Type B pancreatic cell (in vitro differentiated cells): Measurements from ENCODE around the gene ETV6. TPM values are rescaled to one million over a fixed set of nuclear protein-coding genes. Genes with fewer than 3 reads are reported as not detected.

Experiments
- DNase-seq: peaks from one replicate; pipeline ENCODE4 v3.0.0; 2021; ENCODE audit warnings: mixed read lengths; ENCODE audit not compliant: unreplicated experiment; ENCODE audit errors: extremely low spot score
- H3K27ac Mint-ChIP-seq: 2 replicates; pipeline ENCODE4 v1.8.0; 2021; ENCODE audit warnings: mild to moderate bottlenecking, mixed read lengths
- H3K27me3 Mint-ChIP-seq: 2 replicates; pipeline ENCODE4 v1.8.0; 2021; ENCODE audit warnings: mixed read lengths
- H3K36me3 Mint-ChIP-seq: 2 replicates; pipeline ENCODE4 v1.8.0; 2021; ENCODE audit warnings: mixed read lengths
- H3K4me1 Mint-ChIP-seq: one replicate; pipeline ENCODE4 v1.8.0; 2021; ENCODE audit warnings: mixed read lengths; ENCODE audit not compliant: unreplicated experiment
- H3K4me3 Mint-ChIP-seq: 2 replicates; pipeline ENCODE4 v1.8.0; 2021; ENCODE audit warnings: mild to moderate bottlenecking, mixed read lengths
- H3K9me3 Mint-ChIP-seq: 2 replicates; pipeline ENCODE4 v1.8.0; 2021; ENCODE audit warnings: mixed read lengths
- total RNA-seq: library from RNA; stranded (reverse); gene quantifications from 2 replicates; pipeline ENCODE4 v1.2.1, GENCODE V29; 2021; ENCODE audit warnings: low replicate concordance
- TF ChIP-seq, protein P1 (sequence below): fragments of 200-600 bp; sonication (generic); conservative IDR thresholded peaks from 2 replicates; pipeline ENCODE4 v1.5.0; 2021; ENCODE audit warnings: antibody characterized with exemption, mild to moderate bottlenecking

Gene ETV6
- total RNA-seq, 1 donor from 2014 or later = 26.5 TPM

DNA sequence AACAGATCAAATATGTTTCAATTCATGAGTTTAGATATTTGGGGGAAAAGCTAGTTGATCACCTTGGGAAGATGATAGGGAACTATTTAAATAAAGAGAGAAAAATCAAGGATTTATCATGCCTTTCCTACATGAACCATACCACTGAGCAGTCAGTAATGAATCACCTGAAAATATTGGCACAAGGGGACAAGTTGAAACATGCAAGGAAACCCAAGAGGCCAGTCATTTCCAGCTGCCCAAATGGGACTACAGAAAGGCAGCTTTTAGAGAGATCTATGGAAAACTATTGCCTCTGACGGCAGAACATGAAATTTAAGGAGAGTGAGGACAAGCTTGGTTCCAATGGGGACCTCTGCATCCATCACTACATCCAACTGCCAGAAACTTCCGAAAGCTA lies 14.1 kb upstream of the ETV6 start:
- peaks cover 5% of the 10 kb centered on the region for H3K9me3 Mint-ChIP-seq
- H3K4me1 Mint-ChIP-seq = no peaks in the 10 kb centered on the region
- peaks cover 4% of the 10 kb centered on the region for H3K36me3 Mint-ChIP-seq
- no peak for DNase-seq
- H3K27me3 Mint-ChIP-seq = no peaks in the 10 kb centered on the region
- TF ChIP-seq, protein P1, sequence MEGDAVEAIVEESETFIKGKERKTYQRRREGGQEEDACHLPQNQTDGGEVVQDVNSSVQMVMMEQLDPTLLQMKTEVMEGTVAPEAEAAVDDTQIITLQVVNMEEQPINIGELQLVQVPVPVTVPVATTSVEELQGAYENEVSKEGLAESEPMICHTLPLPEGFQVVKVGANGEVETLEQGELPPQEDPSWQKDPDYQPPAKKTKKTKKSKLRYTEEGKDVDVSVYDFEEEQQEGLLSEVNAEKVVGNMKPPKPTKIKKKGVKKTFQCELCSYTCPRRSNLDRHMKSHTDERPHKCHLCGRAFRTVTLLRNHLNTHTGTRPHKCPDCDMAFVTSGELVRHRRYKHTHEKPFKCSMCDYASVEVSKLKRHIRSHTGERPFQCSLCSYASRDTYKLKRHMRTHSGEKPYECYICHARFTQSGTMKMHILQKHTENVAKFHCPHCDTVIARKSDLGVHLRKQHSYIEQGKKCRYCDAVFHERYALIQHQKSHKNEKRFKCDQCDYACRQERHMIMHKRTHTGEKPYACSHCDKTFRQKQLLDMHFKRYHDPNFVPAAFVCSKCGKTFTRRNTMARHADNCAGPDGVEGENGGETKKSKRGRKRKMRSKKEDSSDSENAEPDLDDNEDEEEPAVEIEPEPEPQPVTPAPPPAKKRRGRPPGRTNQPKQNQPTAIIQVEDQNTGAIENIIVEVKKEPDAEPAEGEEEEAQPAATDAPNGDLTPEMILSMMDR = no peak
- H3K4me3 Mint-ChIP-seq = no peak overlapping the region
- H3K27ac Mint-ChIP-seq = no peak overlapping the region

DNA sequence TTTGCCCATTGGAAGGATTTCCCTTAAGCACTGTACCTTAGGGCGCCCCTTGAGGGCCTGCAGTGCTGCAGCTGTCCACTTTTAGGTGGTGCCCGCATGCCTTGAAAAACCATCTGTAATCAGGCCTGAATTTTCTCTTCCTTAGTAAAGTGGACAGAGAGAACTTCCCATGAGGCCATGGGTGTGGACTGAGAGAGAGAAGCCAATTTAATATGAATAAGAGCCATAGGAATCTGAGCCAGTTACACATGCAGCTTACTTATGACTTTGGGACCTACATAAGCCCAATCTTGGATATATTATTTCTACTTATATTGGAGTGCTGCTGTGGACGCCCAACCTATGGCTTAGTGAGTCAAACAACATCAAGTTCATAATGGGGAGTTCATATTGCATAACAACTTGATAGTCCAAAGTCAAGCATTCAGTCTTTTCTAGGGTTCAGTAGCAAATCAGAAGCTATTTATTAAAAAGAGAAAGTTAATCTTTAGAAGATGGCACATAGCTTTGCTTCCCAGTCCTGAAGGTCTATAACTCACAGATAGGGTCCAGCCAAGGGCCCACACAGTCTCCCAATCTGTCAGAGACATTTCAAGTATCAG lies 11.1 kb upstream of the ETV6 start:
- Mint-ChIP-seq H3K4me3 (no peak overlapping the region), H3K36me3 (peaks cover 4% of the 10 kb centered on the region), H3K9me3 (peaks cover 5% of the 10 kb centered on the region), H3K27me3 (peaks cover 3% of the 10 kb centered on the region), H3K27ac (no peak overlapping the region), H3K4me1 (no peaks in the 10 kb centered on the region)
- no peak for DNase-seq
- TF ChIP-seq, protein P1 = no peak

DNA sequence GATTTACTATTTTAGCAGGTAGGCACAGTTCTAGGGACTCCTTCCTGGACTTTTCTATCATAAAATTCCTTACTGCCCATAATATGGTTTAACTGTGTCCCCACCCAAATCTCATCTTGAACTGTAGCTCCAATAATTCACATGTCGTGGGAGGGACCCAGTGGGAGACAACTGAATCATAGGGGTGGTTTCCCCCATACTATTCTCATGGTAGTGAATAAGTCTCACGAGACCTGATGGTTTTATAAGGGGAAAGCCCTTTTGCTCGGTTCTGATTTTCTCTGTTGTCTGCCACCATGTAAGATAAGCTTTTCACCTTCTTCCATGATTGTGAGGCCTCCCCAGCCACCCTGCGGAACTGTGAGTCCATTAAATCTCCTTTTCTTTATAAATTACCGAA lies 10.0 kb upstream of the ETV6 start:
- H3K27me3 Mint-ChIP-seq = peaks cover 3% of the 10 kb centered on the region
- H3K9me3 Mint-ChIP-seq = peaks cover 5% of the 10 kb centered on the region
- peaks cover under 1% of the 10 kb centered on the region for H3K36me3 Mint-ChIP-seq
- no peak for DNase-seq
- H3K4me1 Mint-ChIP-seq = no peaks in the 10 kb centered on the region
- H3K27ac Mint-ChIP-seq = no peak overlapping the region
- no peak overlapping the region for H3K4me3 Mint-ChIP-seq
- TF ChIP-seq, protein P1 = no peak

DNA sequence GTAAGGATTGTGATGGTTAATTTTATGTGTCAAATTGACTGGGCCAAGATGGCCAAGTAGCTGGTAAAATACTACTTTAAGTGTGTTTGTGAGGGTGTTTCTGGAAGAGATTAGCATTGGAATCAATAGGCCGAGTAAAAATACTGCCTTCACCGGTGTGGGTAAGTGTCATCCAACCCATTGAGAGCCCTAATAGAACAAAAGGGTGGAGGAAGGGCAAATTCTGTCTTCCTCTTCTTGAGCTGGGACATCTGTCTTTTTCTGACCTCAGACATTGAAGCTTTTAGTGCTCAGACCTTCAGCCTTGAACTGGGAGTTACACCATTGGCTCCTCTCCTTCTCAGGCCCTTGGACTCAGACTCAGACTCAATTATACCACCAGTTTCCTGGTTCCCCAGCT lies 8.0 kb upstream of the ETV6 start:
- TF ChIP-seq, protein P1 = no peak
- Mint-ChIP-seq H3K27ac (no peak overlapping the region), H3K36me3 (no peaks in the 10 kb centered on the region), H3K4me1 (no peaks in the 10 kb centered on the region), H3K4me3 (no peak overlapping the region), H3K27me3 (peaks cover 3% of the 10 kb centered on the region), H3K9me3 (no peaks in the 10 kb centered on the region)
- no peak for DNase-seq

DNA sequence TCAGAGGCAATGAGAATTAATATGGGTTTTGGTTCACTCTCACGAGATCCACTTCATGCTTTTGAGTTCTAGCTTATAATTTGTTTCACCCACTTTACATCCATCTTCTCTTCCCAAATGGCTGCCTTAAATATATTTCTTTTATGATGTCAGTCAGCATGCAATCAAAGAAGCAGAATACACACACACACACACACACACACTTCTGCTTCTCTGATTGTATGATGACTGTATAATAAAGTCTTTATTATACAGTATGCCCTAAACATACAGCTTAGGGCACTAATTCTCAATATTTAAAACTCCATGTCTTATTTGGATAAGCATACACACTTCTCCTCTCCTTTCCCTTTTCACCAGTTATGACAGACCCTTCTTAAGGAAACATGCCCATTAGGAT lies 6.7 kb upstream of the ETV6 start:
- DNase-seq = no peak
- no peaks in the 10 kb centered on the region for H3K4me1 Mint-ChIP-seq
- H3K27ac Mint-ChIP-seq = no peak overlapping the region
- no peak overlapping the region for H3K4me3 Mint-ChIP-seq
- H3K27me3 Mint-ChIP-seq = peaks cover 3% of the 10 kb centered on the region
- no peaks in the 10 kb centered on the region for H3K36me3 Mint-ChIP-seq
- no peaks in the 10 kb centered on the region for H3K9me3 Mint-ChIP-seq
- TF ChIP-seq, protein P1 = no peak

DNA sequence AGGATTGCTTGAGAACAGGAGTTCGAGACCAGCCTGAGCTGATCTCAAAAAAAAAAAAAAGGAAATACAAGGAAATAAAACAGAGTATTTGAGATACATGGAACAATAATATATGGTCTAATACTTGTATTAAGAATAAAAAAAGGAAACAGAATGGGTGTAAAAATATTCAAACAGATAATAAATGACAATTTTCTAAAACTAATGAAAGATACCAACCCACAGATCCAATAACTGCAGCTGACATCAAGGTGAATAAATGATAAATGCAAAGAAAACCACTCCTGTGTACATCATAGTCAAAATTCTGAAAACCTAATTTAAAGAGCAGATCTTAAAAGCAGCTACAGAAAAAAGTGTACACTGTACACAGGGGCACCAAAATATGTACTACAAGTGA lies 4.1 kb upstream of the ETV6 start:
- H3K4me3 Mint-ChIP-seq = no peak overlapping the region
- peaks cover 3% of the 10 kb centered on the region for H3K27me3 Mint-ChIP-seq
- no peak for DNase-seq
- TF ChIP-seq, protein P1 = no peak
- H3K4me1 Mint-ChIP-seq = no peaks in the 10 kb centered on the region
- H3K36me3 Mint-ChIP-seq = no peaks in the 10 kb centered on the region
- H3K27ac Mint-ChIP-seq = no peak overlapping the region
- H3K9me3 Mint-ChIP-seq = no peaks in the 10 kb centered on the region
